SK-N-DZ (cell line): ENCODE results near the gene GLB1L3.
"Not testable (repeated sequence)": the region's sequence is repeated elsewhere in the genome, so short reads cannot be mapped to it uniquely, and the experiment has no call there.

Source experiments
- DNase-seq: peaks from one replicate; pipeline ENCODE4 v3.0.0-alpha.2; 2015; ENCODE audit warnings: low spot score

The GLB1L3 gene

GRCh38 chr11:134250675-134251074 lies 25.5 kb upstream of the GLB1L3 start:
- no peak for DNase-seq

- no peak for DNase-seq
Measured at GRCh38 chr11:134252346-134253187, 23.6 kb upstream of the GLB1L3 start.

- DNase-seq: peak; percentile 91
Measured at GRCh38 chr11:134253188-134253993, 22.8 kb upstream of the GLB1L3 start, which contains the start of the genes ACAD8 and THYN1. TSS of gene ACAD8 (plus strand) at chr11:134253568. CDS start at chr11:134253601, 33 bp downstream. TSS of gene THYN1 (minus strand) at chr11:134253352. CDS start at chr11:134252882, 470 bp downstream.

- DNase-seq: no peak
Measured at GRCh38 chr11:134254433-134255183, 21.6 kb upstream of the GLB1L3 start.

- DNase-seq: not testable (repeated sequence)
Measured at GRCh38 chr11:134255184-134255561, 21.0 kb upstream of the GLB1L3 start.

GRCh38 chr11:134257101-134257500 lies 19.1 kb upstream of the GLB1L3 start:
- no peak for DNase-seq

- DNase-seq: no peak
Measured at GRCh38 chr11:134258577-134258976, 17.6 kb upstream of the GLB1L3 start.

GRCh38 chr11:134260503-134260902 lies 15.7 kb upstream of the GLB1L3 start:
- DNase-seq: no peak

GRCh38 chr11:134260983-134261382 lies 15.2 kb upstream of the GLB1L3 start:
- no peak for DNase-seq

GRCh38 chr11:134261626-134262488 lies 14.3 kb upstream of the GLB1L3 start:
- peak; percentile 12 for DNase-seq

GRCh38 chr11:134264966-134265764 lies 11.0 kb upstream of the GLB1L3 start:
- DNase-seq: no peak

- DNase-seq: no peak
Measured at GRCh38 chr11:134266440-134266839, 9.7 kb upstream of the GLB1L3 start.

GRCh38 chr11:134266841-134267251 lies 9.3 kb upstream of the GLB1L3 start:
- DNase-seq: no peak

GRCh38 chr11:134267461-134267860 lies 8.7 kb upstream of the GLB1L3 start:
- no peak for DNase-seq

GRCh38 chr11:134267966-134268365 lies 8.2 kb upstream of the GLB1L3 start:
- no peak for DNase-seq

GRCh38 chr11:134270250-134270714 lies 5.9 kb upstream of the GLB1L3 start:
- DNase-seq: peak; percentile 58

- no peak for DNase-seq
Measured at GRCh38 chr11:134271978-134272377, 4.2 kb upstream of the GLB1L3 start.

GRCh38 chr11:134272381-134273316 lies 3.5 kb upstream of the GLB1L3 start:
- peak; percentile 21 for DNase-seq

GRCh38 chr11:134273317-134273712 lies 2.9 kb upstream of the GLB1L3 start:
- no peak for DNase-seq
